Activated CD4-positive, alpha-beta memory T cell treated with anti-CD3 and anti-CD28 coated beads for 36 hours (primary cell): ENCODE data around the gene AP2A2. TPM values are rescaled to one million over a fixed set of nuclear protein-coding genes. Genes with fewer than 3 reads are reported as not detected.
"Not testable (repeated sequence)": the region's sequence is repeated elsewhere in the genome, so short reads cannot be mapped to it uniquely, and the experiment has no call there.

Experiments used
- CTCF ChIA-PET: fragments of 350-600 bp; sonication (Branson Sonifier 250); formaldehyde crosslinking; loops from one replicate; lab custom pipeline; 2021; ENCODE audit warnings: antibody characterized with exemption, inconsistent platforms; lab: Charles Lee
- POLR2A ChIA-PET: fragments of 350-600 bp; sonication (Branson Sonifier 250); formaldehyde crosslinking; loops from one replicate; lab custom pipeline; 2021; ENCODE audit warnings: antibody characterized with exemption; lab: Charles Lee
- DNase-seq: peaks from one replicate; pipeline ENCODE4 v3.0.0-alpha.2; 2020
- H3K27ac Mint-ChIP-seq: one replicate; pipeline ENCODE4 v1.8.0; 2021; ENCODE audit warnings: mixed read lengths
- H3K27me3 Mint-ChIP-seq: one replicate; pipeline ENCODE4 v1.8.0; 2021; ENCODE audit warnings: mixed read lengths
- H3K36me3 Mint-ChIP-seq: one replicate; pipeline ENCODE4 v1.8.0; 2021; ENCODE audit warnings: mixed read lengths
- H3K4me1 Mint-ChIP-seq: one replicate; pipeline ENCODE4 v1.8.0; 2021; ENCODE audit warnings: low read depth, mixed read lengths
- H3K4me3 Mint-ChIP-seq: one replicate; pipeline ENCODE4 v1.8.0; 2021; ENCODE audit warnings: mild to moderate bottlenecking, mixed read lengths
- H3K9me3 Mint-ChIP-seq: one replicate; pipeline ENCODE4 v1.8.0; 2021; ENCODE audit warnings: mixed read lengths
- intact Hi-C: fragments of 100-400 bp; cut with micrococcal nuclease; formaldehyde crosslinking; loops from one replicate; pipeline ENCODE4 v1.15.1; 2023
- total RNA-seq, 2 experiments: library from RNA; stranded (reverse); gene quantifications; one replicate each; pipeline ENCODE4 v1.2.3, GENCODE V29; 2021

Gene AP2A2
- total RNA-seq, 2 experiments from 2014 or later: 42.8 to 44.1 TPM

- peaks cover 15% of the 10 kb centered on the region for H3K36me3 Mint-ChIP-seq
- intact Hi-C loops, POLR2A ChIA-PET: not testable (repeated sequence)
These were observed 35.7 kb downstream of the AP2A2 start for GRCh38 chr11:961310-961920.

GRCh38 chr11:961921-962320, 36.3 kb downstream of the AP2A2 start:
- intact Hi-C loops: no loop called here
- Mint-ChIP-seq H3K36me3 (peaks cover 15% of the 10 kb centered on the region), H3K27ac (peak overlapping the region; percentile 18), H3K4me1 (peaks cover 4% of the 10 kb centered on the region), H3K9me3 (no peaks in the 10 kb centered on the region), H3K4me3 (no peak overlapping the region), H3K27me3 (no peaks in the 10 kb centered on the region)
- no peak for DNase-seq
- ChIA-PET CTCF (no interaction called here), POLR2A (no interaction called here)

More at GRCh38 chr11:961310-961920, 35.7 kb downstream of the AP2A2 start:
- H3K9me3 Mint-ChIP-seq, DNase-seq, H3K4me3 Mint-ChIP-seq, H3K4me1 Mint-ChIP-seq, H3K27ac Mint-ChIP-seq, H3K27me3 Mint-ChIP-seq, CTCF ChIA-PET: not testable (repeated sequence)

GRCh38 chr11:962688-963087, 37.0 kb downstream of the AP2A2 start:
- Mint-ChIP-seq H3K27me3 (no peaks in the 10 kb centered on the region), H3K4me3 (no peak overlapping the region), H3K4me1 (peaks cover 4% of the 10 kb centered on the region), H3K27ac (no peak overlapping the region), H3K36me3 (peaks cover 15% of the 10 kb centered on the region), H3K9me3 (no peaks in the 10 kb centered on the region)
- POLR2A ChIA-PET: no interaction called here
- intact Hi-C loops: no loop called here
- DNase-seq: no peak
- CTCF ChIA-PET: no interaction called here

- intact Hi-C loops: no loop called here
- Mint-ChIP-seq H3K4me3 (no peak overlapping the region), H3K27me3 (no peaks in the 10 kb centered on the region), H3K4me1 (peaks cover 6% of the 10 kb centered on the region), H3K27ac (no peak overlapping the region), H3K9me3 (no peaks in the 10 kb centered on the region), H3K36me3 (peaks cover 15% of the 10 kb centered on the region)
- ChIA-PET CTCF (no interaction called here), POLR2A (no interaction called here)
- DNase-seq: no peak
These were observed 38.2 kb downstream of the AP2A2 start for GRCh38 chr11:963852-964251.

- intact Hi-C loops: no loop called here
These were observed 39.6 kb downstream of the AP2A2 start for GRCh38 chr11:965206-965775.

GRCh38 chr11:967995-968751, 42.5 kb downstream of the AP2A2 start:
- Mint-ChIP-seq H3K4me3 (no peak overlapping the region), H3K36me3 (peaks cover 12% of the 10 kb centered on the region), H3K9me3 (no peaks in the 10 kb centered on the region), H3K4me1 (peaks cover 26% of the 10 kb centered on the region), H3K27me3 (no peaks in the 10 kb centered on the region), H3K27ac (no peak overlapping the region)
- ChIA-PET POLR2A (no interaction called here), CTCF (no interaction called here)
- intact Hi-C loops: no loop called here
- no peak for DNase-seq

More at GRCh38 chr11:965206-965775, 39.6 kb downstream of the AP2A2 start:
- H3K27ac Mint-ChIP-seq: no peak overlapping the region
- DNase-seq: no peak
- H3K27me3 Mint-ChIP-seq: no peaks in the 10 kb centered on the region
- H3K4me1 Mint-ChIP-seq: peaks cover 17% of the 10 kb centered on the region
- no peak overlapping the region for H3K4me3 Mint-ChIP-seq
- no peaks in the 10 kb centered on the region for H3K9me3 Mint-ChIP-seq
- CTCF ChIA-PET: no interaction called here
- POLR2A ChIA-PET: no interaction called here
- peaks cover 13% of the 10 kb centered on the region for H3K36me3 Mint-ChIP-seq

GRCh38 chr11:968822-969221, 43.2 kb downstream of the AP2A2 start:
- intact Hi-C loops: no loop called here
- Mint-ChIP-seq H3K27ac (no peak overlapping the region), H3K4me1 (peaks cover 26% of the 10 kb centered on the region), H3K9me3 (no peaks in the 10 kb centered on the region), H3K27me3 (no peaks in the 10 kb centered on the region), H3K4me3 (no peak overlapping the region), H3K36me3 (peaks cover 12% of the 10 kb centered on the region)
- ChIA-PET CTCF (no interaction called here), POLR2A (no interaction called here)
- no peak for DNase-seq

- ChIA-PET POLR2A (no interaction called here), CTCF (no interaction called here)
- Mint-ChIP-seq H3K27ac (no peak overlapping the region), H3K27me3 (no peaks in the 10 kb centered on the region), H3K9me3 (no peaks in the 10 kb centered on the region), H3K4me3 (no peak overlapping the region), H3K4me1 (peaks cover 26% of the 10 kb centered on the region), H3K36me3 (peaks cover 5% of the 10 kb centered on the region)
- no peak for DNase-seq
- intact Hi-C loops: no loop called here
These were observed 44.1 kb downstream of the AP2A2 start for GRCh38 chr11:969651-970205.

GRCh38 chr11:970319-970871, 44.7 kb downstream of the AP2A2 start:
- Mint-ChIP-seq H3K36me3 (peaks cover 5% of the 10 kb centered on the region), H3K4me1 (peaks cover 24% of the 10 kb centered on the region), H3K27me3 (no peaks in the 10 kb centered on the region), H3K4me3 (no peak overlapping the region), H3K9me3 (no peaks in the 10 kb centered on the region), H3K27ac (peak overlapping the region; percentile 23)
- POLR2A ChIA-PET: no interaction called here
- intact Hi-C loops: no loop called here
- CTCF ChIA-PET: no interaction called here
- peak; percentile 41 for DNase-seq

GRCh38 chr11:971092-971690, 45.5 kb downstream of the AP2A2 start:
- intact Hi-C loops: no loop called here
- Mint-ChIP-seq H3K36me3 (peaks cover 5% of the 10 kb centered on the region), H3K4me3 (no peak overlapping the region), H3K27me3 (no peaks in the 10 kb centered on the region), H3K27ac (peak overlapping the region; percentile 23), H3K9me3 (no peaks in the 10 kb centered on the region), H3K4me1 (peaks cover 25% of the 10 kb centered on the region)
- ChIA-PET CTCF (no interaction called here), POLR2A (no interaction called here)
- no peak for DNase-seq

- H3K27me3 Mint-ChIP-seq: no peaks in the 10 kb centered on the region
- intact Hi-C loops: no loop called here
- POLR2A ChIA-PET: no interaction called here
- H3K9me3 Mint-ChIP-seq: no peaks in the 10 kb centered on the region
- H3K4me3 Mint-ChIP-seq: no peak overlapping the region
- H3K36me3 Mint-ChIP-seq: peaks cover 5% of the 10 kb centered on the region
- no peak overlapping the region for H3K27ac Mint-ChIP-seq
- H3K4me1 Mint-ChIP-seq: peaks cover 25% of the 10 kb centered on the region
- no peak for DNase-seq
- CTCF ChIA-PET: no interaction called here
These were observed 46.2 kb downstream of the AP2A2 start for GRCh38 chr11:971731-972365.
